ENCODE data around the gene SRD5A1.

SRD5A1 gene

DNA sequence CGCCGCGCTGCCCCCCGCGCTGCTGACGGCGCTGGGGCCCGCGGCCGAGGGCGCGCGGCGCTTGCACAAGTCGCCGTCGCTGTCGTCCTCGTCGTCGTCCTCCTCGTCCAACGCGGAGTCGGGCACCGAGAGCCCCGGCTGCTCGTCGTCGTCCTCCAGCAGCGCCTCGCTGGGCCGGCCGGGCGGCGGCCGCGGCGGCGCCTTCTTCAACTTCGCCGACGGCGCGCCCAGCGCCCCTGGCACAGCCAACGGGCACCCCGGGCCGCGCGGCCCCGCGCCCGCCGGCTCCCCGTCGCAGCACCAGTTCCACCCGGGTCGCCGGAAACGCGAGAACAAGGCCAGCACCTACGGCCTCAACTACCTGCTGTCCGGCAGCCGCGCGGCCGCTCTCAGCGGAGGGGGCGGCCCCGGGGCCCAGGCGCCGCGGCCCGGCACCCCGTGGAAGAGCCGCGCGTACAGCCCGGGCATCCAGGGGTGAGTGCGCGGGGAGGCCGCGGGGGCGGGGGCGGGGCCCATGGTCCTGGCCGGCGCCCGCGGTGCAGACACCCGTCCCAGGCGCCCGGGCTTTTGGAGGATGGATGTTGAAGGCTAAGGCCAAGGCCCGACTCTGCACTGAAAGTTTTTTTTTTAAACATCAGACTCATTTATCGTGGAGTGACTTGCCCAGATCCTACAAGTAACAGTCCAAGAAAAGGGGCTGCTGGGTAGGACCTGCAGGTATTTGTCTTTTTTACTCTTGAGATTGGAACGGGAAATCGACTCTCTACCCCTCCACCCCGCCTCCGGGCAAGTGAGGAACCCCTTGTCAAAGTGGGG is 81.2 kb downstream of the SRD5A1 start:
- DNase-seq: no peak

DNA sequence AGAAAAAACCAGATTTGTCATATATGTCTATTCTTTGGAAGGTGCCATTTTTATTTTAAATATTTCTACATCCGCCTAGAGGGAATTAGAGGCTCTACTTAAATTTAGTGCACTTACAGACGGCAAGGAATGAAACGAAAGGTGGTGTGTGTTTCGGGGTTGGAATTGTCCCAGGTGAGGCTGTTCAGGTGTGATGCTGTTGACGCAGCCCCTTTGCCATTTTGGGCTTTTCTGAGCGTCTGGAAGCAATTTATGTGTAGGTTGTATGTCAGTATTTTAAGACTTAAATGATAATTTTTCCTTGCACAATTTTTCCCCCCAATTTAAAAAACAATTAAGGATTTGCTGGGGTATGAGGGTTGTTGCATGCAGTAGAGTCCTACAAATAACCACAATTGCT is 82.0 kb downstream of the SRD5A1 start:
- DNase-seq: no peak

DNA sequence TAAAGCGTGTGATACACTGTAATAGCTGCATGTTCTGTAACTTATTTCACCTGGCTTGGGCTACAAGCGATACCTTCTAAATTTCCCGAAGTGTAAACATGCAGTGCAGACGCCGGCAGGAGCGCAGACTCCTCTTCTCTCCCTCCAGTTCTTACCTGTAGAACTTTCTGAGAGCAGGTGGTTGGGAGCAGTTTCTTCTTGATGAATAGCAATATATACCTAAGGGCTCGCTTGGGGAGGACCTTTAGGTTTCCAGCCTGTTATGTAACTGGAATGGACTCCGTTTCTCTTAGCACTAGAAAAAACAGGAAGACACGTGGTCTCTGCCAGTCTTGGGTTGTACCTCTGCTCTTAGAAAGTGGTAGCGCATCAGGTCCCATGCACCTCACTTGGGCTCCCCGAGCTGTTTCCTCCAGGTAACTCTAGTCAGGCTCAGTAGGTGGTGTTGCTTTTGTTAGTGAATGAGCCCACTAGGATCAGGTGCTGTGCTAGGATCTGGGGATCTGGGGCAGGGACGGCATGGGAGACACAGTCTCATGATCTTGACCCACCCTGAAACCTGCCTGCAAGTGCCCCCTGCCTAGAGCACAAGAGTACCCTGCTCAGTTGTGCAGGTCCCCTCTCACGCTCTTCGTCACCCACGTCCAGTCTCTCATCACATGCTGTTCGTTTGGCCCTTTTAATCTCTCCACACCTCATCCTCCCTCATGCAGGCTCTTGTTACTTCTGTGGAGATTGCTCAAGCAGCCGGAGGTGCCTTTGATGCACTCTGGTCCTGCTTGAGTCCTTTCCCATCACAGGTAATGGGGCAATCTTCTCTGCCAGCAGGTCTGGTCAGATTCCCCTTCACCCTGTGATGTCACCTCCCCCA is 82.8 kb downstream of the SRD5A1 start:
- no peak for DNase-seq

DNA sequence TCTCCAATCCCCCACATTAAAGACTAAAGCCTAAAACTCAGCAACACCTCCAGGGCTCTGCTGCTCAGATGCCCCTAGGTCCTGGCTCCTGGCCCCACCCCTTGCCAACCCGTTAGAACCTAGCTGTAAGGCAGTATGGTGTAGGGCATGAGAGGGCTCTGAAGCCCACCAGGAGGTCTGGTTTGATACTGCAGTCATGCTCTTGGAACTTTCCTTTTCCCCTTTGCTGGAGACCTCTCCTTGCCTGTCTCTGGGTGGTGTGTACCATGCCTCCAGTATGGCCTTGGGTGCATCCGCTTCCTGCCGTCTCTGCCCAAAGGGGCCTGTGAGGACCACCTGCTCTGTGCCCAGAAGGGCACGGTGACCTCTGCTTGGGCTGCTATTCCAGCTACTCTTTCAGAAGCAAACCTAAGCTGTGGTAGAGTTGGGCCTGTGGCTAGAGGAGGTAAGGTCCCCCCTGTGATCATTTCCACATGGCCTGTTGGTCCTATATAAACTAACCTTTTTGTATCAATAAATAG is 83.4 kb downstream of the SRD5A1 start:
- DNase-seq: no peak

DNA sequence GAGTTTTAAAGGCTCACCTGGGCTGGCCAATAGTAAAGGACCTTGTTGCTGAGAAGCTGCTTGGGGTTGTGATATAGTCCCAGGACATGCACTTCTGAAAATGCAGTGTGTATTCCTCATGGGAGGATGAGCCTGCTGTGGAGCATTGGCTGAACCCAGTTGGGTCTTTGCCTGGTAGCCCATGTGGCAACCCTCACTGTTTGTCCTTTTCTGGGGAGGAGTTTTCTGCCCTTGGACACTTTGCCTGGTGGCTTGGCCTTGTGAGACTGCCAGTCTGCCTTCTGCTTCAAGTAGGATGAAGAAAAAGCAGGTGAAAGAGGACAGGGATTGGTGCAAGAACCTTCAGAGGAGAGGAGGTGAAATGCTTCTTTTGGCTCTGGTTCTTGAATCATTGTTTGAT is 84.0 kb downstream of the SRD5A1 start:
- no peak for DNase-seq

DNA sequence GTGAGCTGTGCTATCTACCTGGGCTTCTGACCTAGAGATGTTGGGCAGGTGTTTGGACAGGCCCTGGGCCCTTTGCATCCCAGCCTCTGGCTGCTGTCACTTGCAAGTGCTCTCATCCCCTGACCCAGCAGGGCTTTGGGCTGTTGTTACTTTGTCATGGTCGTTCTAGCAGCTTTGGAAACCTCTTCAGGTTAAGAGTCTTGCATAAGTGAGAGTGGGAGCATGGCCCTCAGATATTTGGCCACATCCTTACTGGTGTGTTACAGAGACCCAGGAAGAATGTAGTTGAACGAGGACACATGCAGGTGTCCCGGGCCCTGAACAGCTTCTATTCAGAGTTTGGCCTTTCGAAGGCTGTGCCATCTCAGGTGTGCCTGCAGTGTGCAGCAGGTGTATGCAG is 84.4 kb downstream of the SRD5A1 start:
- no peak for DNase-seq

DNA sequence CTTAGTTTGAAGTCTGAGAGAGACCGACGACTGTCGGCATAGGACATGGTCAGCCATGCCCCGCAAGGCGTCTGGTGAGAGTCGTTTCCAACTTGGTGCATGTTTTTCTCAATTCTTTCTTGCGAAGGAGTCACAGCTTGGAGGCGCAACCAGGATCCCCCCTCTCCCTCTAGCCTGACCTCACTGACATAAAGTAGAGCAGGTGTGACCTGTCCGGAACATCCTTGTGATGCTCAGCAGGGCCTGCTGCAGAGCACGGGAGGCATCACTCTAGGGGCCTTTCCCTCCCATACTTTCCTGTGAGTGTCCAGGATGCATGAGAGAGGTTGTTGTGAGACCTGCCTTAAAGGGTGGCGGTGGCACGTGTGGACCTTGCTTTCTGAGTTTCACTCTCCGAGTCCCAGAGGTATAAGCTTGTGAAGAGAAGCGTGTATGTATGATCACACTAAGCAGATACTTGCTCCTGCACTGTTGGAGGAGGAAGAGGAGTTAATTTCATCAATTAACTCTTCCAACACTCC is 85.0 kb downstream of the SRD5A1 start:
- DNase-seq: no peak

DNA sequence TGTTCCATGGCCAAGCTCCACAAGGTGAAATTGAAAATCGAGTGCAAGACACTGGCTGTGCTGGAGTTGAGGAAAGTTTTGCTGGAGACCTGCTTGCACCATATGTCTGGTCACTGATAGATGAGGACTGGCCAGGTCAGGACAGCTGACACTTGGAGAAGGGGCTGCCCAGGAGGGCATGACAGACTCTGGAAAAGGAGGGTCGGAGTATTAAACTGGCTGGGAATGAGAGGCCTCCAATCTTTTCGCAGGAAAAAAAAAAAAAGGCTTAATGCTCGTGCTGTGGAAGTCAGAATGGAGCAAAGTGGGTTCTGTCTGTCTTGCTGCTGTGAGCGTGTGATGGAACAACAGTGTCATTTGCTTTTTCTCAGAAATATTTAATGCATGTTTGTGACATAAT is 85.5 kb downstream of the SRD5A1 start:
- DNase-seq: no peak

DNA sequence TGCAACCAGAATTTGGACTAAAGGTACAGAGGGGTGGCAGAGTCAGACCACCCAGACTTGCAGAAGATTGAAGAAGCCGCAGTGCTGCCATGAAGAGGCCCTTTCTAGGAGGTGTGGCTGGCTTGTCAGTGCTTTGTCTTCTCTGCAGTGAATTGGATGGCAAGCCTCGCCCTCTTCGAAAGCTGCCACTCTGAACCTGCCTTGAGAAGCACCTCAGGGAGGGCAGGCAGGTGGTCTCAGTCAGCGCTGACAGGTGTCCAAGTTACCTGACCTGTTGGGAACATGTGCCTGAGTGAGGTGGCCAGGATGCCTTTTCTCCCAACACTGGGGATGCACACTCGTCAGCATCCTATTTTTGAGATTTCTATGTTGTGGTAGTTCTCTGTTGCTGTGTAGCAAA is 86.2 kb downstream of the SRD5A1 start:
- DNase-seq: no peak

DNA sequence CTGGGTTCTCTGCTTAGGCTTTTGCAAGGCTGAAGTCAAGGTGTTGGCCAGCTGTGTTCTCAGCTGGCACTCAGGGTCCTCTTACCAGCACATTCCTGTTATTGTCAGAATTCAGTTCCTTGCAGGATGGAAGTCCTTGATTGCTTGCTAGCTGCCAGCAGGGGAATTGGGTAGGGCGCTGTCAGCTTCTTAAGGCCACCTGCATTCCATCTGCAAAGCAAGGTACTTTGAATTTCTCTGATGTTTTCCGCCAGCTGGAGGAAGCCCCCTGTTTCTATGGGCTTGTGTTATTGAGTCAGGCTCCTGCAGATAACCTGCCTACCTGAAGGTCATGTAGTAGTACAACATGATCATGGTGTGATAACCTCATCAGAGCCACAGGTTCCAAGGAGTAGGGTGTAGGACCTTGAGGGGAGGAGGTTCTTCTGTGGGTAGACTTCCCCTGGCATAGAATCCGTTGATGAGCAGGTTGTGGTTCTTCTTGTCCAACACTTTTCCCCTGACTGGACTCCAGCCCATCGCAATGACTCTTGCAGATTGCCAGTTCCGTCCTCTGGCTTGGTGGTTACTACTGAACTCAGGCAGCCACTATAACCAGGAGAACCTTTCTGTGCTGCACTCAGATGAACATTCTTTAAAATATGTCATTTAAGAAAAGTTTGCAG is 86.8 kb downstream of the SRD5A1 start:
- no peak for DNase-seq

DNA sequence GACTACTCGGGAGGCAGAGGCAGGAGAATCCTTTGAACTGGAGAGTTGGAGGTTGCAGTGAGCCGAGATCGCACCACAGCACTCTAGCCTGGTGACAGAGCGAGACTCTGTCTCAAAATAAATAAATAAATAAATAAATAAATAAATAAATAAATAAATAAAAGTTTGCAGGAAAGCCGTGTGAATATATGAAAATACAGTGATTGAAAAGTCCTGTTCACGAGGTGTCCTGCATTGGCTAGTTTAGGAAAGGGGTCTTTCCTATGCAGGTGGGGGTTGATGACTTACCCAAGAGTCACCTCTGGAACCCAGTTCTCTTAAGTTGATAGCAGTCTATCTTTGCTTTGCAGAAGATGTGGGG is 87.3 kb downstream of the SRD5A1 start:
- no peak for DNase-seq

DNA sequence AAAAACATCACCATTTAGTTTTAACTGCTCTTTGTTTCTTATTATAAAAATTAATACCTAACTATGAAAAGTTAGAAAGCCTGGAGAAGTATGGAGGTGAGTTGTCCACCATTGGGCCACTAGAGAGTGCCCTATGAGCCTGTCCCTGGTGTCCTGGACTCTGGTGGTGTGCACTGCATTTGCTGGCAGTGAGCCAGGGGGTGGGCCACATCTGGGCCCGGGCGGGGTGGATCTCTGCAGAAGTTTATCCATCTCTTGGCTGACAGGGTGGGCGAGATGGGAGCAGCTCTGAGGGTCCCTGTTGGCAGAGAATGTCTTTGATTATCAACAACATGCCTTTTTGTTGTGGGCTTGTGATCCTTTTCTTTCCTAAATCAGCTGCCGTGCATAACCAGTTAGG is 88.2 kb downstream of the SRD5A1 start:
- DNase-seq: no peak

DNA sequence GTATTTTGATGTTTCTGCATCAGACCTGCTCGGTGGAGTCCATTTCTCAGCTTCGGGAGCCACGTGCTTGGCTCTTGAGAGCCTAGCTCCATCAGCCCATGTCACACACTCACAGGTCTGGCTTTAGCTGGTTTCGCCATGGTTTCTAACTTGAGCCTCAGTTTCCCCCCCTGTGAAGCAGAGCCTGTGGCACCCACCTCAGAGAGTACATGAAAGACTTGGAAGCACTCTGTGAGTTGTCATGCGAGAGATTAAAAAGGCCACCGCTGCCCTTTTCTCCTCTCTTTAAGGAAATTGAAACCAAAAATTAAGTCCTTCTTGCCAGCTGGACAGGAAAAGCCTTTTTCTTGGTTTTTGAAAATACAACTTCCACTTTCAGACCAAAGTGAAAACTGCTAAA is 88.8 kb downstream of the SRD5A1 start:
- no peak for DNase-seq

DNA sequence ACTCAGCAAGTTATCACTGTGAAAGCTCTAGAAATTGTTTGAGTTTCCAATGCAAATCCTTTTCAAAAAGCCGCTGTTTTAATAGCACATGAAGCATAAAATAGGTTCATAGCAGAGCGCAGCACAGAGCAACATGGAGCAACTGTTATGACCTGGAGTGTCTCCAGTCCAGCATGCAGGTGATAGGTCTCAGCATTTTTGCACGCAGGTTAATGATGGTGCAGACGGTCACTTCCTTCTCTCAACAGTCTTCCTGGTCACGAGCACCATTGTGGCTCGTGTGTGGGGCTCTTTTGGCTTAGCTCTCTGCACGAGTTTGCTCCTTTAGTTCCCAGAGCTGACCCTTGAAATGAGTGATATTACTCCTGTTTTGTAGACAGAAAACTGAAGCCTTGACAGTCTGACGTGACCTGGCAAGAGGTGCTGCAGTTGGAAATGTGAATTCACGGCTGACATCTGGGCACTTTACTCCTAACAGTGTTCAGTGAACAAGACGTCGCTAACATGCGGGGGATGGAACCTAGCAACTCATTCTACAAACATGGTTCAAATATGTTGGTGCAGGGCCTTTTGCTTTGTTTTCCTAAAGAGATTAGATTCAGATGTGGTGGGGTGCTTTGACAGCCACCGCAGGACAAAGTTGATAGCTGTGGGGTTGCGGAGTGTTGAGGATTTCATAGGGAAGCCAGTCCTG is 90.0 kb downstream of the SRD5A1 start:
- DNase-seq: no peak

DNA sequence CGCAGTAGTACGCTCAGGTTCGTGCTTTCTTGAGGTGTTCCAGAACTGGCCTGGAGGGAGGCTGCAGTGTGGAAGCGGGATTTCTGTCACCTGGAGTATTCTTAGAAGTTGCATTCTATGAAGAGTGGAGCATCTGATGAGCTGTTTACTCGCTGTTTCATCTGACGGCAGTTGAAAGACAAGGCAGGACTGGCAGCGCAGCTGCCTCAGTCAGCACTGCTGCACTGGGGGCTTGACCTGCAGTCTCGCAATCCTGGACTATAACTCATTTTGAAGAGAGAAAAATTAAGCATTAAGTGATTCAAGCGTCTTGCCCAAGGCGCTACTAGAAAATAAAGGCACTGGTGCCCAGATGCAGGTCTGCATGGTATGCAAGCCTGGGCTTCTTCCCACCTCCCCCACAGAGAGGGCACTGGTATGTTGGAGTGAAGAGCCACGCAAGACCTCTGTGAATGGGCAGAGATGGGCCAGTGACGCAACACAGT is 90.6 kb downstream of the SRD5A1 start:
- DNase-seq: no peak
